GM12801 (cell line): Measurements from ENCODE around the gene PCDHGB5.
"Not testable (repeated sequence)": the region's sequence is repeated elsewhere in the genome, so short reads cannot be mapped to it uniquely, and the experiment has no call there.

Experiments
- TF ChIP-seq, protein P1 (sequence below): IDR thresholded peaks from one replicate; pipeline ENCODE4 v1.5.1; 2011; ENCODE audit warnings: control low read depth; ENCODE audit not compliant: insufficient read length; ENCODE audit errors: extremely low read depth

Gene PCDHGB5

DNA sequence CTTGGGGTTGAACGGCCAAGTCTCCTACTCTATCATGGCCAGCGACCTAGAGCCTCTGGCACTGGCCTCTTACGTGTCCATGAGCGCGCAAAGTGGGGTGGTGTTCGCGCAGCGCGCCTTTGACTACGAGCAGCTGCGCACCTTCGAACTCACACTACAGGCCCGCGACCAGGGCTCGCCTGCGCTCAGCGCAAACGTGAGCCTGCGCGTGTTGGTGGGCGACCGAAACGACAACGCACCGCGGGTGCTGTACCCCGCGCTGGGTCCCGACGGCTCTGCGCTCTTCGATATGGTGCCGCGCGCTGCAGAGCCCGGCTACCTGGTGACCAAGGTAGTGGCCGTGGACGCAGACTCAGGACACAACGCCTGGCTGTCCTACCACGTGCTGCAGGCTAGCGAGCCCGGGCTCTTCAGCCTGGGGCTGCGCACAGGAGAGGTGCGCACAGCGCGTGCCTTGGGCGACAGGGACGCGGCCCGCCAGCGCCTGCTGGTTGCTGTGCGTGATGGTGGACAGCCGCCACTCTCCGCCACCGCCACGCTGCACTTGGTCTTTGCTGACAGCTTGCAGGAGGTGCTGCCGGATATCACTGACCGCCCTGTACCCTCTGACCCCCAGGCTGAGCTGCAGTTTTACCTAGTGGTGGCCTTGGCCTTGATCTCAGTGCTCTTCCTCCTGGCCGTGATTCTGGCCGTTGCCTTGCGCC lies 2.0 kb downstream of the PCDHGB5 start:
- TF ChIP-seq, protein P1, sequence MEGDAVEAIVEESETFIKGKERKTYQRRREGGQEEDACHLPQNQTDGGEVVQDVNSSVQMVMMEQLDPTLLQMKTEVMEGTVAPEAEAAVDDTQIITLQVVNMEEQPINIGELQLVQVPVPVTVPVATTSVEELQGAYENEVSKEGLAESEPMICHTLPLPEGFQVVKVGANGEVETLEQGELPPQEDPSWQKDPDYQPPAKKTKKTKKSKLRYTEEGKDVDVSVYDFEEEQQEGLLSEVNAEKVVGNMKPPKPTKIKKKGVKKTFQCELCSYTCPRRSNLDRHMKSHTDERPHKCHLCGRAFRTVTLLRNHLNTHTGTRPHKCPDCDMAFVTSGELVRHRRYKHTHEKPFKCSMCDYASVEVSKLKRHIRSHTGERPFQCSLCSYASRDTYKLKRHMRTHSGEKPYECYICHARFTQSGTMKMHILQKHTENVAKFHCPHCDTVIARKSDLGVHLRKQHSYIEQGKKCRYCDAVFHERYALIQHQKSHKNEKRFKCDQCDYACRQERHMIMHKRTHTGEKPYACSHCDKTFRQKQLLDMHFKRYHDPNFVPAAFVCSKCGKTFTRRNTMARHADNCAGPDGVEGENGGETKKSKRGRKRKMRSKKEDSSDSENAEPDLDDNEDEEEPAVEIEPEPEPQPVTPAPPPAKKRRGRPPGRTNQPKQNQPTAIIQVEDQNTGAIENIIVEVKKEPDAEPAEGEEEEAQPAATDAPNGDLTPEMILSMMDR = no peak

- TF ChIP-seq, protein P1 = no peak
These were observed 5.0 kb downstream of the PCDHGB5 start, which contains the start of gene PCDHGA9 for GRCh38 chr5:141402553-141403243. PCDHGA9 (plus strand) TSS chr5:141402778; CDS start chr5:141402953, 175 bp downstream.

- TF ChIP-seq, protein P1 = no peak
These were observed 5.6 kb downstream of the PCDHGB5 start for GRCh38 chr5:141403387-141403786.

DNA sequence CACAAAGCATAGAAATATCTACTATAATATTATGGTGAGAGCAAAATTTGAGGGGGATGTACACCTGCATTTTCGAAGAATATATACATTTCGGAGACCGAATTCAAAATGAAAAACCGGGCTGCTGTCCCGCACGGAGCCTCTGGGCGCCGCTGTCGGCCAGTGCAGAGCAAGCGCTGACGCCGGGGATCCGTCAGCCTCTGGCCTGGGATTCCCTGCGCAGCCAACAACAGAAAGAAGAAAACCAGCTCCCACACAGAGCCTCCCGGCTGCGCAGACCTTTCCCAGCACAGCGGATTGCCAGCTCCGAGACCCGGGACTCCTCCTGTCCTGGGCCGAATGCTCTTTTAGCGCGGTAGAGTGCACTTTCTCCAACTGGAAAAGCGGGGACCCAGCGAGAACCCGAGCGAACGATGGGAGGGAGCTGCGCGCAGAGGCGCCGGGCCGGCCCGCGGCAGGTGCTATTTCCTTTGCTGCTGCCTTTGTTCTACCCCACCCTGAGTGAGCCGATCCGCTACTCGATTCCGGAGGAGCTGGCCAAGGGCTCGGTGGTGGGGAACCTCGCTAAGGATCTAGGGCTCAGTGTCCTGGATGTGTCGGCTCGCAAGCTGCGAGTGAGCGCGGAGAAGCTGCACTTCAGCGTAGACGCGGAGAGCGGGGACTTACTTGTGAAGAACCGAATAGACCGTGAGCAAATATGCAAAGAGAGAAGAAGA lies 10.2 kb downstream of the PCDHGB5 start, which contains the start of gene PCDHGB6:
Gene PCDHGB6, plus strand, starts transcription at position 232 of the 716 bp plus-strand sequence. Its CDS starts 182 bp downstream, at position 414.
- TF ChIP-seq, protein P1 = not testable (repeated sequence)

GRCh38 chr5:141409598-141410306 lies 12.0 kb downstream of the PCDHGB5 start:
- TF ChIP-seq, protein P1 = no peak

DNA sequence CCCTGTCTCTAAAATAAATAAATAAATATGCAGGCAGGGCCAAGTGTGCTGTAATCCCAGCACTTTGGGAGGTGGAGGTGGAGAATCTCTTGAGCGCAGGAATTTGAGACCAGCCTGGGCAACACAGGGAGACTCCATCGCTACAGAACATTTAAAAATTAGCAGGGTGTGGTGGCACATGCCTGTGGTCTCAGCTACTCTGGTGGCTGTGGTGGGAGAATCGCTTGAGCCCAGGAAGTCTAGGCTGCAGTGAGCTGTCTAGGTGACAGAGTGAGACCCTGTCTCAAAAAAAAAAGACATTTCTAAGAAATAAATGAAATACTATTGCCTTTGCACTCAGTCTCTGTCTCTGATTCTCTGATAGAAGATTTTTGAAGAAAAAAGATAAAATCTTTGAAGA lies 13.8 kb downstream of the PCDHGB5 start:
- TF ChIP-seq, protein P1 = no peak
